ENCODE results near the gene ACAP1.
A peak's percentile ranks its signal among the peaks of the same experiment; 100 is the strongest.

The ACAP1 gene

DNA sequence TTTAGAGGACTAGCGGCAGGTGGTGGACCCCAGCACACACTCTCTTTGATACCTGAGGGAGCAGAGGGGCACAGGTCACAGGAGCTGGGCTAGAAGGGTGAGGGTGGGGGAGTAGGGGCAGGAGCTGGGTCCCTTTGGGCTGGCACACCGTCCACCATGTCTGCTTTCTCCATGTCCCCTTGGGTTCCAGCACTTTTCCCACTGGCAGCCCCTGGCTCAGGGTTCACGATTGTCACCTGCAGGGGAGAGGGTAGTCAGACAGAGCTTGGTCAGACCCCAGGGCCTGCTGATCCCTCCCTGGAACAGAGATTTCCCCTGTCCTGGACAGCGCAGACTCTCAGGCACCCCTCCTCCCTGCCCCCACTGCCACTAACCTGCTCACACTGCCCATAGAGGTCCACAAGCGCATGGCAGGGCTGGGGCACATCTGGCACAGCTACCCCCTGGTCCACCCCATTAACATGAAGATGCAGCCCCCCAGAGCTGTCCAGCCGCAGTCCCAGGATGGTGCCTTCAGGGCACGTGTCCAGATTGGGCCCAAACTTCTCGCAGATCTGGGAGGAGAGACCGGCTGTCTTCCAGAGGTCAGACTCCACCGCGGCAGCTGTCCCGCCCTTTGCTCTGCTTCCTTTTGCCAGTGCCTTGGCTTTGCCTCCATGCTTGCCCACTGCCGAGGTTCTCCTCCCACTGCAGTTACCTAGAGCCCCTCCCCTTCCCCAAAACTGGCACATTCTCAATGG lies 18.0 kb upstream of the ACAP1 start:
- TF ChIP-seq, protein P1, sequence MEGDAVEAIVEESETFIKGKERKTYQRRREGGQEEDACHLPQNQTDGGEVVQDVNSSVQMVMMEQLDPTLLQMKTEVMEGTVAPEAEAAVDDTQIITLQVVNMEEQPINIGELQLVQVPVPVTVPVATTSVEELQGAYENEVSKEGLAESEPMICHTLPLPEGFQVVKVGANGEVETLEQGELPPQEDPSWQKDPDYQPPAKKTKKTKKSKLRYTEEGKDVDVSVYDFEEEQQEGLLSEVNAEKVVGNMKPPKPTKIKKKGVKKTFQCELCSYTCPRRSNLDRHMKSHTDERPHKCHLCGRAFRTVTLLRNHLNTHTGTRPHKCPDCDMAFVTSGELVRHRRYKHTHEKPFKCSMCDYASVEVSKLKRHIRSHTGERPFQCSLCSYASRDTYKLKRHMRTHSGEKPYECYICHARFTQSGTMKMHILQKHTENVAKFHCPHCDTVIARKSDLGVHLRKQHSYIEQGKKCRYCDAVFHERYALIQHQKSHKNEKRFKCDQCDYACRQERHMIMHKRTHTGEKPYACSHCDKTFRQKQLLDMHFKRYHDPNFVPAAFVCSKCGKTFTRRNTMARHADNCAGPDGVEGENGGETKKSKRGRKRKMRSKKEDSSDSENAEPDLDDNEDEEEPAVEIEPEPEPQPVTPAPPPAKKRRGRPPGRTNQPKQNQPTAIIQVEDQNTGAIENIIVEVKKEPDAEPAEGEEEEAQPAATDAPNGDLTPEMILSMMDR (IDR thresholded peaks at IDR 0.05) = no peak
- Histone ChIP-seq H3K4me3 (ENCODE audit: low read depth in 1 of 2, low read length in 1 of 2) (no peak overlapping the region), H3K27me3 (no peaks in the 10 kb centered on the region), H3K9me3 (no peaks in the 10 kb centered on the region), H3K27ac (no peak overlapping the region), H3K4me1 (ENCODE audit: control insufficient read depth in 1 of 2, insufficient read depth in 1 of 2, low read depth in 1 of 2, low read length in 1 of 2) (peaks cover 21 to 24% of the 10 kb centered on the region in 2 experiments), H3K36me3 (peaks cover 65% of the 10 kb centered on the region)

DNA sequence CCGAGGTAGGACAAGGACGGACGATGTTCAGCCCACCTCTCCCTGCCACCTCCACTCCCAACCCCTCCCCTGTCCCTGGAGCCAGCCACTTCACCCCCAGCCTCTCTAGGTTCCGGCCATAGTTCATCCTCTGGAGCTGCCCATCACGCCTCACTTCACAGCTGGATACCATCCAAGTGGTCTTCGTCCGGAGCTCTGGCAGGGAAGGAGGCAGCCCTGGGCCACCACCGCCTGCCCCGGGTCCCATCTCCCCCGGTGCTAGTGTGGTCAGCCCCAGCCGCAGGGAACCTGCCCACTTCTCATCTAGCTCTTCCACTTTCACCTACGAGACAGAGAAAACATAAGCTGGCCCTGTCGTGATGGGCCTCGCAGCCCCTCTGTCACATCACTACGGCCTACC lies 14.9 kb upstream of the ACAP1 start:
- TF ChIP-seq, protein P1 (IDR thresholded peaks at IDR 0.05) = no peak
- no peaks in the 10 kb centered on the region for H3K9me3 ChIP-seq

DNA sequence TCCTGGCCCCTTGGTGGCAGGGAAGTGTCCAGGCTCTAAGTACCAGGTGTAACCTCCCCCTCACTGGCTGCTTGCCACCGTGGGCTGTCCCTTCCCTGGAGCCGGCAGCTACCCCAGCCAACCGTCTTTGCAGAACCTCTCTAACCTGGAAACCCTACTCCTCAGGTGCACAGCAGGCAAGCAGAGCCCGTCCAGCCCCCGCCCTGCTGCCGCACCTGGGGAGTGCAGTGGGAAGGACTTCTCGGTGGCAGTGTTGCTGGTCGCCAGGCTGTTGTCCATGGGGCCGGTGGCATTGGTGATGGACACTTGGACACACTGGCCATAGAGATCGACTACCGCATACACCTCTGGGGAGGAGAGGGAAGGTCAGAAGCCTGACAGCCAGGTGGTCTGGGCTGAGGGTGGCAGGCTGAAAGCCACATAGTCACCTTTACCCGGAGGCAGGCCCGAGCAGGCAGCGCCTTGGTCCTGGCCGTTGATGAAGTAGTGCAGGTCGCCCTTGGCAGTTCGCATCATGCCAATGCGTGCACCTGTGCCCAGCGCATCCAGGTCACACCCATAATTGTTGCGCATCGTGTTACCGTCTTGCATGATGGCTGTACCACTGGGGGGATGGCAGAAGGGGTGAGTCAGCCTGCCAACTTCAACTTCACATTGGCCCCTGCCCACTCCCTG lies 13.7 kb upstream of the ACAP1 start:
- H3K4me1 ChIP-seq (ENCODE audit: control insufficient read depth in 1 of 2, insufficient read depth in 1 of 2, low read depth in 1 of 2, low read length in 1 of 2) = peaks cover 0 to 4% of the 10 kb centered on the region in 2 experiments
- no peaks in the 10 kb centered on the region for H3K9me3 ChIP-seq
- peaks cover 64% of the 10 kb centered on the region for H3K36me3 ChIP-seq
- TF ChIP-seq, protein P1 (IDR thresholded peaks at IDR 0.05) = no peak
- no peak overlapping the region for H3K4me3 ChIP-seq (ENCODE audit: low read depth in 1 of 2, low read length in 1 of 2)
- no peak overlapping the region for H3K27ac ChIP-seq
- H3K27me3 ChIP-seq = no peaks in the 10 kb centered on the region

More for the DNA sequence above, 14.9 kb upstream of the ACAP1 start:
- H3K4me3 ChIP-seq (ENCODE audit: low read depth in 1 of 2, low read length in 1 of 2) = no peak overlapping the region
- H3K27ac ChIP-seq = no peak overlapping the region
- no peaks in the 10 kb centered on the region for H3K27me3 ChIP-seq
- H3K4me1 ChIP-seq (ENCODE audit: control insufficient read depth in 1 of 2, insufficient read depth in 1 of 2, low read depth in 1 of 2, low read length in 1 of 2) = peaks cover 0 to 4% of the 10 kb centered on the region in 2 experiments
- H3K36me3 ChIP-seq = peaks cover 71% of the 10 kb centered on the region

DNA sequence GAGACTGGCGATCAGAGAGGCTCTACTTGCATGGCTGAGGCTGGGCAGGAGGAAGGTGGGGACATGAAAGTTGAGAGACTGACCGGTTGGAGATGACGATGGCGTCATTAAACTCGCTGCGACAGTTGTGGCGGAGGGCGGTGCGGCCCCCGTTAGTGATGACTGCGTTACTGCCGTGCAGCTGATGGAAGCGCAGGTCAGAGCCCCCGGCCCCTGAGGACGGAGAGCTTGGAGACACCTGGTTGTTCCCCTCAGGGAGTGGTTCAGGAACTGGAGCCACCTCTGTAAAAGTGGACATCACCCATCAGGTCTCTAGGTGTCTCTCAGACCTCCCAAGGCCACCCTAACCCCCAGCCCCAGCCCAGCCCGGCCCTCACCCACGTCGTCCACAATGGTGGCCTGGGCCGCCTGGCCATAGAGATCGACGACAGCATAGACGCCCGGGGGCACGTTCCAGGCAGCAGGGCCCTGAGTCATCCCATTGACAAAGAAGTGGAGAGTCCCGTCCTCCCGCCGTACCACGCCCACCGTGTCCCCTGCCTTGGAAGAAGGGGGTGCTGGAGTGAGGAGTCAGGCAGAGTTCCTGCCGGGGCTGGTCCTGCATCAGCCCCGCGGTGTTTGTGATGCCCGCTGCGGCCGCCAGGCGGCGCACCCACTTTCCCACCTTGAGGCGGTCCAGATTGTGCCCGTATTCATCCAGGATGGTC lies 12.4 kb upstream of the ACAP1 start:
- Histone ChIP-seq H3K4me1 (ENCODE audit: control insufficient read depth in 1 of 2, insufficient read depth in 1 of 2, low read depth in 1 of 2, low read length in 1 of 2) (peaks cover 7 to 10% of the 10 kb centered on the region in 2 experiments), H3K27ac (no peak overlapping the region), H3K9me3 (no peaks in the 10 kb centered on the region), H3K27me3 (no peaks in the 10 kb centered on the region), H3K36me3 (peaks cover 51% of the 10 kb centered on the region), H3K4me3 (ENCODE audit: low read depth in 1 of 2, low read length in 1 of 2) (no peak overlapping the region)
- TF ChIP-seq, protein P1 (IDR thresholded peaks at IDR 0.05) = peak; percentile 84

DNA sequence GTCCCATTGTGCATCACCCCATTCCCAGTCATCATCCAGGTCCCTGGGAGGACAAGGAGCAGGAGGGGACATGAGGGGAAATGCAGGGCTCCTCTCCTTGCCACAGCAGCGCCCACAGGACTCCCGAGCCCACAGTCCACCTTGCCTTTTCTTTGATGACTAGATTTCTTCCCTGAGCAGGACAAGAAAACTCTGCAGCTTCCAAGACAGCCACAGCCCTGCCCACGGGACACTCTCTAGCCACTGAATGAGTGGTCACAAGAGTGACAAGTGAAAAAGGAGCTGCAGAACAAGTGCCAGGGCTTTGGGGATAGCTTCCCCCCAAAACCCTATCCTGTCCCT lies 11.9 kb upstream of the ACAP1 start:
- no peak overlapping the region for H3K4me3 ChIP-seq (ENCODE audit: low read depth in 1 of 2, low read length in 1 of 2)
- TF ChIP-seq, protein P1 (IDR thresholded peaks at IDR 0.05) = no peak
- no peaks in the 10 kb centered on the region for H3K9me3 ChIP-seq
- H3K4me1 ChIP-seq (ENCODE audit: control insufficient read depth in 1 of 2, insufficient read depth in 1 of 2, low read depth in 1 of 2, low read length in 1 of 2) = peaks cover 8 to 13% of the 10 kb centered on the region in 2 experiments
- H3K27me3 ChIP-seq = no peaks in the 10 kb centered on the region
- peaks cover 49% of the 10 kb centered on the region for H3K36me3 ChIP-seq
- no peak overlapping the region for H3K27ac ChIP-seq

Data from neutrophil (primary cell).